Measurements from ENCODE around the gene NUDT3.

DNA sequence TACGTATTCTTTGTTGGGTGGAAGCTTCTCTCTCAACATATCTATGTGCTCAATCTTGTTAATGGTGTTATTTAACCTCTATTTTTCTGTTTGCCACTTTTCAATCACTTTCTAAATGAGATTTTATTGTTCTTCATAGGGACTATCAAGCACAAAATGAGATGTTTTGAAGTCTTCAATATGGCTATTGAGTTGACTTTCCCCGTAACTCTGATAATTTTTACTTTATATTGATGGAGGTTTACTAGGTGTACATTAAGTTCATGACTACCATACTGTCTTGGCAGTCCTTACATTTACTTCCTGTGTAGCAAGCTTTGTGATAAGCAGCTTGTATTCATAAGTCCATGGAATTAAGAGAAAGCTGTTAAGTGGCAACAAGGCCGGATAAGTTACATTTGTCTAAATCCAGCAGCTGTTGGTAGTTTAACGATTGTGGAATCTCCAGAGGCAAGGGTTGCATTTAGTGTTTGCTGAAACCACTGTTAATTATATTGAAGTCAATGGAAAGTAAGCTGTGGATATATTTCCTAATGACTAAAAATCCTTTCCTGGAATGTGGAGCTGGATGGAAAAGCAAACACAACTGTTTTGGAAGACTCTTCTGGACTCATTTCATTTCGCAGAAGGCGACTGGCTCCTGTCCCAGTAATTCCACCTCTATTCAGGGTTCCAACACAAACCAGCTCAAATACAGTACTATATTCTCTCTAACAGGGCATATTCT lies 86.3 kb downstream of the NUDT3 start:
- no peak for TF ChIP-seq POLR2A (IDR thresholded peaks at IDR 0.05)
- TF ChIP-seq, protein P1, sequence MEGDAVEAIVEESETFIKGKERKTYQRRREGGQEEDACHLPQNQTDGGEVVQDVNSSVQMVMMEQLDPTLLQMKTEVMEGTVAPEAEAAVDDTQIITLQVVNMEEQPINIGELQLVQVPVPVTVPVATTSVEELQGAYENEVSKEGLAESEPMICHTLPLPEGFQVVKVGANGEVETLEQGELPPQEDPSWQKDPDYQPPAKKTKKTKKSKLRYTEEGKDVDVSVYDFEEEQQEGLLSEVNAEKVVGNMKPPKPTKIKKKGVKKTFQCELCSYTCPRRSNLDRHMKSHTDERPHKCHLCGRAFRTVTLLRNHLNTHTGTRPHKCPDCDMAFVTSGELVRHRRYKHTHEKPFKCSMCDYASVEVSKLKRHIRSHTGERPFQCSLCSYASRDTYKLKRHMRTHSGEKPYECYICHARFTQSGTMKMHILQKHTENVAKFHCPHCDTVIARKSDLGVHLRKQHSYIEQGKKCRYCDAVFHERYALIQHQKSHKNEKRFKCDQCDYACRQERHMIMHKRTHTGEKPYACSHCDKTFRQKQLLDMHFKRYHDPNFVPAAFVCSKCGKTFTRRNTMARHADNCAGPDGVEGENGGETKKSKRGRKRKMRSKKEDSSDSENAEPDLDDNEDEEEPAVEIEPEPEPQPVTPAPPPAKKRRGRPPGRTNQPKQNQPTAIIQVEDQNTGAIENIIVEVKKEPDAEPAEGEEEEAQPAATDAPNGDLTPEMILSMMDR (IDR thresholded peaks at IDR 0.05) = no peak
